Stimulated activated CD8-positive, alpha-beta memory T cell treated with anti-CD3 and anti-CD28 coated beads, Interleukin-4, amount 100 ng/mL, for 4 hours (primary cell): Measurements from ENCODE around the gene MPIG6B.
A peak's percentile ranks its signal among the peaks of the same experiment; 100 is the strongest.

ENCODE experiments used
- DNase-seq, 2 donors: peaks; one replicate each; pipeline ENCODE4 v3.0.0-alpha.2; 2020; ENCODE audit warnings: low read depth in 2 of 2, low spot score in 1 of 2

The MPIG6B gene

GRCh38 chr6:31723245-31723979, at the start of gene MPIG6B:
Gene MPIG6B, plus strand, starts transcription at chr6:31723373. Its CDS starts 11 bp downstream, at chr6:31723384.
- no peak for DNase-seq

GRCh38 chr6:31676322-31676903, 46.8 kb upstream of the MPIG6B start:
- DNase-seq = no peak

GRCh38 chr6:31676904-31677303, 46.3 kb upstream of the MPIG6B start:
- no peak for DNase-seq

- DNase-seq = no peak
Measured at GRCh38 chr6:31677955-31678354, 45.2 kb upstream of the MPIG6B start.

- DNase-seq = peak in 1 of 2 donors; percentile 28
Measured at GRCh38 chr6:31680226-31681134, 42.7 kb upstream of the MPIG6B start, which contains the start of gene LY6G5C. Gene LY6G5C, minus strand, starts transcription at chr6:31681067. Its CDS starts 694 bp downstream, at chr6:31680373.

- no peak for DNase-seq
Measured at GRCh38 chr6:31681135-31681671, 42.0 kb upstream of the MPIG6B start.

- no peak for DNase-seq
Measured at GRCh38 chr6:31683591-31683990, 39.6 kb upstream of the MPIG6B start.

- DNase-seq = no peak
Measured at GRCh38 chr6:31686483-31686882, 36.7 kb upstream of the MPIG6B start.

GRCh38 chr6:31687321-31687720, 35.9 kb upstream of the MPIG6B start:
- no peak for DNase-seq

GRCh38 chr6:31687860-31688693, 35.1 kb upstream of the MPIG6B start:
- DNase-seq = no peak

- DNase-seq = no peak
Measured at GRCh38 chr6:31689249-31690110, 33.7 kb upstream of the MPIG6B start.

- no peak for DNase-seq
Measured at GRCh38 chr6:31690231-31691077, 32.7 kb upstream of the MPIG6B start.

- DNase-seq = no peak
Measured at GRCh38 chr6:31691078-31691463, 32.1 kb upstream of the MPIG6B start.

- no peak for DNase-seq
Measured at GRCh38 chr6:31691564-31692108, 31.5 kb upstream of the MPIG6B start.

- no peak for DNase-seq
Measured at GRCh38 chr6:31692353-31692752, 30.8 kb upstream of the MPIG6B start.

GRCh38 chr6:31692886-31693285, 30.3 kb upstream of the MPIG6B start:
- no peak for DNase-seq

- DNase-seq = no peak
Measured at GRCh38 chr6:31693535-31693934, 29.6 kb upstream of the MPIG6B start.

GRCh38 chr6:31697555-31697954, 25.6 kb upstream of the MPIG6B start:
- DNase-seq = no peak
